ENCODE results near the gene AADACL4.

The AADACL4 gene

GRCh38 chr1:12629511-12629956, 14.4 kb upstream of the AADACL4 start:
- no peak overlapping the region for H3K4me3 ChIP-seq (ENCODE audit: low read depth, low read length)
- no peak for DNase-seq (ENCODE audit: low read depth)
- TF ChIP-seq CTCF (IDR thresholded peaks at IDR 0.05; ENCODE audit: low read depth, low read length) (no peak), MYC (IDR thresholded peaks at IDR 0.05; ENCODE audit: low read depth, low read length) (no peak), POLR2A (IDR thresholded peaks at IDR 0.05; ENCODE audit: extremely low read depth, insufficient read length) (no peak), MAX (IDR thresholded peaks at IDR 0.05; ENCODE audit: low read depth, low read length) (no peak)

- no peak for DNase-seq (ENCODE audit: low read depth)
- TF ChIP-seq POLR2A (IDR thresholded peaks at IDR 0.05; ENCODE audit: extremely low read depth, insufficient read length): no peak
- no peak for TF ChIP-seq CTCF (IDR thresholded peaks at IDR 0.05; ENCODE audit: low read depth, low read length)
- TF ChIP-seq MYC (IDR thresholded peaks at IDR 0.05; ENCODE audit: low read depth, low read length): no peak
- TF ChIP-seq MAX (IDR thresholded peaks at IDR 0.05; ENCODE audit: low read depth, low read length): no peak
- no peak overlapping the region for H3K4me3 ChIP-seq (ENCODE audit: low read depth, low read length)
Observed at GRCh38 chr1:12629985-12630760, 13.7 kb upstream of the AADACL4 start.

- DNase-seq (ENCODE audit: low read depth): peak; percentile 74
Observed at GRCh38 chr1:12630946-12631530, 12.8 kb upstream of the AADACL4 start.

GRCh38 chr1:12631571-12631970, 12.3 kb upstream of the AADACL4 start:
- no peak for TF ChIP-seq POLR2A (IDR thresholded peaks at IDR 0.05; ENCODE audit: extremely low read depth, insufficient read length)
- TF ChIP-seq MAX (IDR thresholded peaks at IDR 0.05; ENCODE audit: low read depth, low read length): no peak
- TF ChIP-seq CTCF (IDR thresholded peaks at IDR 0.05; ENCODE audit: low read depth, low read length): no peak
- TF ChIP-seq MYC (IDR thresholded peaks at IDR 0.05; ENCODE audit: low read depth, low read length): no peak
- no peak overlapping the region for H3K4me3 ChIP-seq (ENCODE audit: low read depth, low read length)
- no peak for DNase-seq (ENCODE audit: low read depth)

More at GRCh38 chr1:12630946-12631530, 12.8 kb upstream of the AADACL4 start:
- no peak overlapping the region for H3K4me3 ChIP-seq (ENCODE audit: low read depth, low read length)
- TF ChIP-seq MAX (IDR thresholded peaks at IDR 0.05; ENCODE audit: low read depth, low read length) (no peak), MYC (IDR thresholded peaks at IDR 0.05; ENCODE audit: low read depth, low read length) (no peak), POLR2A (IDR thresholded peaks at IDR 0.05; ENCODE audit: extremely low read depth, insufficient read length) (no peak), CTCF (IDR thresholded peaks at IDR 0.05; ENCODE audit: low read depth, low read length) (no peak)

DNA sequence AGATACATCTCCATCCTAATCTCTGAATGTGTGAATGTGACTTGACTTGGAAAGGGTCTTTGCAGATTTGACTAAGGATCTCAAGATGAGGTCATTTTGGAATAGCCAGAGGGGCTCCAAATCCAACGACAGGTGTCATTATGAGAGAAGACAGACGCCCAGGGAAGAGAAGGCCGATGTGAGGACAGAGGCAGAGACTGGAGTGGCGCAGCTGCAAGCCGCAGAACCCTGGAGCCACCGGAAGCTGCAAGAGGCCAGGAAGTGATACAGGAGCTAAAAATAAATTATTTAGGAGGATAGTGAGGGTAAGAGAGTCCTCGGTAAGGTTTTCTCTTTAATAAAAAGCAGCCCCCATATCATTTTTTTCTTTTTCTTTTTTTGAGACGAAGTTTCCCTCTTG, 9.7 kb upstream of the AADACL4 start:
- no peak for DNase-seq (ENCODE audit: low read depth)
- TF ChIP-seq MAX (IDR thresholded peaks at IDR 0.05; ENCODE audit: low read depth, low read length) (no peak), MYC (IDR thresholded peaks at IDR 0.05; ENCODE audit: low read depth, low read length) (no peak), CTCF (IDR thresholded peaks at IDR 0.05; ENCODE audit: low read depth, low read length) (no peak), POLR2A (IDR thresholded peaks at IDR 0.05; ENCODE audit: extremely low read depth, insufficient read length) (no peak)
- H3K4me3 ChIP-seq (ENCODE audit: low read depth, low read length): no peak overlapping the region
